ENCODE data around the gene SLC17A7.
A peak's percentile ranks its signal among the peaks of the same experiment; 100 is the strongest.

Gene SLC17A7

DNA sequence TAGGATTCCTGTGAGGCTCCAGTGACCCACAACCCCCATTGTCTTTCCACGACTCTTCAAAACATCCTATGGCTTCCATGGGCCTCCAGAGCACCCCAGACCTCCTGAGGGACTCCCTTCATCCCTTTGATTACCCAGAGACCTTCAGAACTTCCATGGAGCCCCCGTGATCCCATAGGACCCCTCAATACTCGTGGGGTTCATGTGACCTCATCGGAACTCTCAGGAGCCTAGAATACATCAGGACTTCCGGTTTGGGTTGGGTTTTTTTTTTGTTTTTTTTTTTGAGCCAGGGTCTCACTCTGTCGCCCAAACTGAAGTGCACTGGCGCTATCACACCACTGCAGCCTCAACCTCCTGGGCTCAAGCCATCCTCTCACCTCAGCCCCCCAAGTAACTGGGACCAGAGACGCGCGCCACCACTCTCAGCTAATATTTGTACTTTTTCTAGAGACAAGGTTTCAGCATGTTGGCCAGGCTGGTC is 12.5 kb upstream of the SLC17A7 start:
- ATAC-seq = no peak
- TF ChIP-seq ZFP3 (CRISPR knock-in tag; IDR thresholded peaks at IDR 0.05) (0 out of 2 replicates have a peak, but pooled peaks have one; percentile 19), GLIS3 (CRISPR knock-in tag; IDR thresholded peaks at IDR 0.05) (no peak), OSR1 (CRISPR knock-in tag; IDR thresholded peaks at IDR 0.05) (no peak)
- TF ChIP-seq, protein P1, sequence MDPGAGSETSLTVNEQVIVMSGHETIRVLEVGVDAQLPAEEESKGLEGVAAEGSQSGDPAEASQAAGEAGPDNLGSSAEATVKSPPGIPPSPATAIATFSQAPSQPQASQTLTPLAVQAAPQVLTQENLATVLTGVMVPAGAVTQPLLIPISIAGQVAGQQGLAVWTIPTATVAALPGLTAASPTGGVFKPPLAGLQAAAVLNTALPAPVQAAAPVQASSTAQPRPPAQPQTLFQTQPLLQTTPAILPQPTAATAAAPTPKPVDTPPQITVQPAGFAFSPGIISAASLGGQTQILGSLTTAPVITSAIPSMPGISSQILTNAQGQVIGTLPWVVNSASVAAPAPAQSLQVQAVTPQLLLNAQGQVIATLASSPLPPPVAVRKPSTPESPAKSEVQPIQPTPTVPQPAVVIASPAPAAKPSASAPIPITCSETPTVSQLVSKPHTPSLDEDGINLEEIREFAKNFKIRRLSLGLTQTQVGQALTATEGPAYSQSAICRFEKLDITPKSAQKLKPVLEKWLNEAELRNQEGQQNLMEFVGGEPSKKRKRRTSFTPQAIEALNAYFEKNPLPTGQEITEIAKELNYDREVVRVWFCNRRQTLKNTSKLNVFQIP (CRISPR knock-in tag; IDR thresholded peaks at IDR 0.05; ENCODE audit: borderline replicate concordance, low read depth) = no peak

GRCh38 chr19:49453013-49453756 is 11.9 kb upstream of the SLC17A7 start, which contains the start of gene ALDH16A1:
TSS of gene ALDH16A1 (plus strand) at chr19:49453225. CDS start at chr19:49453332, 107 bp downstream.
- no peak for TF ChIP-seq PPARA (CRISPR knock-in tag; IDR thresholded peaks at IDR 0.05; ENCODE audit: borderline replicate concordance)
- TF ChIP-seq, protein P2, sequence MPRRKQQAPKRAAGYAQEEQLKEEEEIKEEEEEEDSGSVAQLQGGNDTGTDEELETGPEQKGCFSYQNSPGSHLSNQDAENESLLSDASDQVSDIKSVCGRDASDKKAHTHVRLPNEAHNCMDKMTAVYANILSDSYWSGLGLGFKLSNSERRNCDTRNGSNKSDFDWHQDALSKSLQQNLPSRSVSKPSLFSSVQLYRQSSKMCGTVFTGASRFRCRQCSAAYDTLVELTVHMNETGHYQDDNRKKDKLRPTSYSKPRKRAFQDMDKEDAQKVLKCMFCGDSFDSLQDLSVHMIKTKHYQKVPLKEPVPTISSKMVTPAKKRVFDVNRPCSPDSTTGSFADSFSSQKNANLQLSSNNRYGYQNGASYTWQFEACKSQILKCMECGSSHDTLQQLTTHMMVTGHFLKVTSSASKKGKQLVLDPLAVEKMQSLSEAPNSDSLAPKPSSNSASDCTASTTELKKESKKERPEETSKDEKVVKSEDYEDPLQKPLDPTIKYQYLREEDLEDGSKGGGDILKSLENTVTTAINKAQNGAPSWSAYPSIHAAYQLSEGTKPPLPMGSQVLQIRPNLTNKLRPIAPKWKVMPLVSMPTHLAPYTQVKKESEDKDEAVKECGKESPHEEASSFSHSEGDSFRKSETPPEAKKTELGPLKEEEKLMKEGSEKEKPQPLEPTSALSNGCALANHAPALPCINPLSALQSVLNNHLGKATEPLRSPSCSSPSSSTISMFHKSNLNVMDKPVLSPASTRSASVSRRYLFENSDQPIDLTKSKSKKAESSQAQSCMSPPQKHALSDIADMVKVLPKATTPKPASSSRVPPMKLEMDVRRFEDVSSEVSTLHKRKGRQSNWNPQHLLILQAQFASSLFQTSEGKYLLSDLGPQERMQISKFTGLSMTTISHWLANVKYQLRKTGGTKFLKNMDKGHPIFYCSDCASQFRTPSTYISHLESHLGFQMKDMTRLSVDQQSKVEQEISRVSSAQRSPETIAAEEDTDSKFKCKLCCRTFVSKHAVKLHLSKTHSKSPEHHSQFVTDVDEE (CRISPR knock-in tag; IDR thresholded peaks at IDR 0.05) = no peak
- no peak for TF ChIP-seq ARNTL (CRISPR knock-in tag; IDR thresholded peaks at IDR 0.05; ENCODE audit: borderline replicate concordance, low read depth)
- TF ChIP-seq ESRRG (CRISPR knock-in tag; IDR thresholded peaks at IDR 0.05) = 0 out of 2 replicates have a peak, but pooled peaks have one; percentile 45
- ATAC-seq = peak; percentile 93

GRCh38 chr19:49451430-49452181 is 10.3 kb upstream of the SLC17A7 start, which contains the start of gene PIH1D1:
TSS of gene PIH1D1 (minus strand) at chr19:49451814. CDS start at chr19:49451574, 240 bp downstream.
- peak; percentile 84 for ATAC-seq
- TF ChIP-seq ZFP3 (CRISPR knock-in tag; IDR thresholded peaks at IDR 0.05) (no peak), GLIS3 (CRISPR knock-in tag; IDR thresholded peaks at IDR 0.05) (no peak), ZC3H10 (CRISPR knock-in tag; IDR thresholded peaks at IDR 0.05) (no peak), CSRNP3 (CRISPR knock-in tag; IDR thresholded peaks at IDR 0.05) (no peak), ZNF70 (CRISPR knock-in tag; IDR thresholded peaks at IDR 0.05) (no peak), OSR1 (CRISPR knock-in tag; IDR thresholded peaks at IDR 0.05) (no peak), PATZ1 (CRISPR knock-in tag; IDR thresholded peaks at IDR 0.05; ENCODE audit: borderline replicate concordance) (no peak), ISL1 (CRISPR knock-in tag; IDR thresholded peaks at IDR 0.05) (no peak), BACH2 (CRISPR knock-in tag; IDR thresholded peaks at IDR 0.05; ENCODE audit: borderline replicate concordance) (no peak), SNAI2 (CRISPR knock-in tag; IDR thresholded peaks at IDR 0.05) (no peak), TOX (CRISPR knock-in tag; IDR thresholded peaks at IDR 0.05; ENCODE audit: borderline replicate concordance) (no peak), PPARA (CRISPR knock-in tag; IDR thresholded peaks at IDR 0.05; ENCODE audit: borderline replicate concordance) (no peak), ZFP30 (CRISPR knock-in tag; IDR thresholded peaks at IDR 0.05) (no peak), TCF4 (CRISPR knock-in tag; IDR thresholded peaks at IDR 0.05; ENCODE audit: borderline replicate concordance) (no peak), ARNTL (CRISPR knock-in tag; IDR thresholded peaks at IDR 0.05; ENCODE audit: borderline replicate concordance, low read depth) (no peak), ESRRG (CRISPR knock-in tag; IDR thresholded peaks at IDR 0.05) (no peak)
- TF ChIP-seq, protein P3, sequence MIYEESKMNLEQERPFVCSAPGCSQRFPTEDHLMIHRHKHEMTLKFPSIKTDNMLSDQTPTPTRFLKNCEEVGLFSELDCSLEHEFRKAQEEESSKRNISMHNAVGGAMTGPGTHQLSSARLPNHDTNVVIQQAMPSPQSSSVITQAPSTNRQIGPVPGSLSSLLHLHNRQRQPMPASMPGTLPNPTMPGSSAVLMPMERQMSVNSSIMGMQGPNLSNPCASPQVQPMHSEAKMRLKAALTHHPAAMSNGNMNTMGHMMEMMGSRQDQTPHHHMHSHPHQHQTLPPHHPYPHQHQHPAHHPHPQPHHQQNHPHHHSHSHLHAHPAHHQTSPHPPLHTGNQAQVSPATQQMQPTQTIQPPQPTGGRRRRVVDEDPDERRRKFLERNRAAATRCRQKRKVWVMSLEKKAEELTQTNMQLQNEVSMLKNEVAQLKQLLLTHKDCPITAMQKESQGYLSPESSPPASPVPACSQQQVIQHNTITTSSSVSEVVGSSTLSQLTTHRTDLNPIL (CRISPR knock-in tag; IDR thresholded peaks at IDR 0.05; ENCODE audit: low read depth) = no peak
- TF ChIP-seq, protein P2 (CRISPR knock-in tag; IDR thresholded peaks at IDR 0.05) = no peak
